Activated CD8-positive, alpha-beta memory T cell treated with anti-CD3 and anti-CD28 coated beads, Interleukin-2, amount 50 U/mL, for 24 hours (primary cell): ENCODE results near the gene TNK2.
"Not testable (repeated sequence)": the region's sequence is repeated elsewhere in the genome, so short reads cannot be mapped to it uniquely, and the experiment has no call there.

Source experiments
- DNase-seq: peaks from one replicate; pipeline ENCODE4 v3.0.0-alpha.2; 2020; ENCODE audit errors: extremely low read depth

TNK2 gene

GRCh38 chr3:195850857-195851543 lies 57.4 kb downstream of the TNK2 start:
- peak; percentile 78 for DNase-seq

GRCh38 chr3:195849322-195850074 lies 58.9 kb downstream of the TNK2 start:
- no peak for DNase-seq

GRCh38 chr3:195847055-195847950 lies 61.0 kb downstream of the TNK2 start:
- DNase-seq = no peak

GRCh38 chr3:195845483-195845882 lies 62.9 kb downstream of the TNK2 start:
- DNase-seq = no peak

GRCh38 chr3:195844671-195845218 lies 63.6 kb downstream of the TNK2 start:
- no peak for DNase-seq

GRCh38 chr3:195839260-195840010 lies 68.9 kb downstream of the TNK2 start:
- DNase-seq = no peak

- no peak for DNase-seq
These were observed 69.6 kb downstream of the TNK2 start for GRCh38 chr3:195838714-195839113.

GRCh38 chr3:195836476-195837135 lies 71.7 kb downstream of the TNK2 start:
- no peak for DNase-seq

- DNase-seq = no peak
These were observed 72.6 kb downstream of the TNK2 start for GRCh38 chr3:195835791-195836190.

GRCh38 chr3:195834675-195835583 lies 73.4 kb downstream of the TNK2 start:
- DNase-seq = no peak

- no peak for DNase-seq
These were observed 78.5 kb downstream of the TNK2 start for GRCh38 chr3:195829897-195830254.

- no peak for DNase-seq
These were observed 79.6 kb downstream of the TNK2 start for GRCh38 chr3:195828762-195829161.

- no peak for DNase-seq
These were observed 82.2 kb downstream of the TNK2 start for GRCh38 chr3:195825857-195826804.

GRCh38 chr3:195825191-195825588 lies 83.2 kb downstream of the TNK2 start:
- no peak for DNase-seq

GRCh38 chr3:195824425-195825190 lies 83.7 kb downstream of the TNK2 start:
- not testable (repeated sequence) for DNase-seq

GRCh38 chr3:195823999-195824398 lies 84.4 kb downstream of the TNK2 start:
- DNase-seq = no peak

- no peak for DNase-seq
These were observed 85.1 kb downstream of the TNK2 start for GRCh38 chr3:195823280-195823679.
